ENCODE data around the gene PLEKHO2.
"Not testable (repeated sequence)": the region's sequence is repeated elsewhere in the genome, so short reads cannot be mapped to it uniquely, and the experiment has no call there.

The PLEKHO2 gene, protein sequence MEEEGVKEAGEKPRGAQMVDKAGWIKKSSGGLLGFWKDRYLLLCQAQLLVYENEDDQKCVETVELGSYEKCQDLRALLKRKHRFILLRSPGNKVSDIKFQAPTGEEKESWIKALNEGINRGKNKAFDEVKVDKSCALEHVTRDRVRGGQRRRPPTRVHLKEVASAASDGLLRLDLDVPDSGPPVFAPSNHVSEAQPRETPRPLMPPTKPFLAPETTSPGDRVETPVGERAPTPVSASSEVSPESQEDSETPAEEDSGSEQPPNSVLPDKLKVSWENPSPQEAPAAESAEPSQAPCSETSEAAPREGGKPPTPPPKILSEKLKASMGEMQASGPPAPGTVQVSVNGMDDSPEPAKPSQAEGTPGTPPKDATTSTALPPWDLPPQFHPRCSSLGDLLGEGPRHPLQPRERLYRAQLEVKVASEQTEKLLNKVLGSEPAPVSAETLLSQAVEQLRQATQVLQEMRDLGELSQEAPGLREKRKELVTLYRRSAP

DNA sequence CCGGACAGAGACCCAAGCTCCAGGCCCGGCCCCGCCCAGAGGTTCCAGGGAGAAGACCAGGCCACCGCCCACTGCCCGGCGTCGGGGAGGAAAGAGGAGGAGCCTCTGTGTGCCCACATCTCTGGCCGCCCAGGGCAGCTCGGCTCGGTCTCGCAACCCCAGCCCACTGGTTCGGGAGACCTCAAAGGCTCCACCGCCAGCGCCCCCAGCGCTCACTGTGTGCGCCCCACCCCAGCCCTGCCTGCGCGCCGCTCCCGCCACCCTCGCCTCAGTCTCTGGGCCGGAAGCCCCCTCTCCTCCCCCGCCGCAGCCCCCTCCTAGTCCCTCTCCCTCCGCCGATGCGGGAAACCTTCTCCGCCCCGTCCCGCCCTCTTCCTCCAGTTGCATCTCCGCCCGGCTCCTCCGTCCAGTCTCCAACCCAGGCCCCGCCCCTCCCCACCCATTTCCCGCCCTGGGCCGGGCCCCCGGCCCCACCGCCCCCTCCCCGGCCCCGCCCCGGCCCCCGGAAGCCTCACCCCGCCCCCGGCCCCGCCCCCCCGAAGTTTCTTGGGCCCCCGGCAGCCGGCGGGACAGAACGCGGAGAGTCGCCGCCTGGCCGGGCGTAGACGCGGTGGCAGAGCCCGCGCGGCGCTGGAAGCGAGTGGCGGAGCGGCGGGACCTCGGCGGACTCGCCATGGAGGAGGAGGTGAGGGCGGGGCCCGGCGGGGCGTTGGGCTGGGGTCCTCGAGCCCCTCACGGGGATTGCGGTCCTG, at the start of gene PLEKHO2:
Gene PLEKHO2, plus strand, starts transcription at position 572 of the 752 bp plus-strand sequence. Its CDS starts 102 bp downstream, at position 674.
- DNase-seq (ENCODE audit: low spot score), result peak; percentile 97

DNA sequence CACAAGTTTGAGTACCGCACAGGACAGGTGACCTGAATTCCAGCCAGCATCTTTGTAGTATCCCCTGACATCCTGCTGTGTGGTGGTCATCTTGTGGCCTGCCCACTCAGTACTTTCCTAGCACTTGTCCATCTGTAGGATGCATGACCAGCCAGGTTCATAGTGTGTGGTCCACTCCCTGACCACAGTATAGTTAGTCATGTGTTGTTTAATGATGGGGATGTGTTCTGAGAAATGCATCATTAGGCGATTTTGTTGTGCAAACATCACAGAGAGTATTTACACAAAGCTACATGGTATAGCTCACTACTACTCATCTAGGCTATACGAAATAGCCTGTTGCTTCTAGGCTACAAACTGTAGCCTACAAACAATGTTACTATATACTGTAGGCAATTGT, 49.4 kb upstream of the PLEKHO2 start:
- no peak for DNase-seq (ENCODE audit: low spot score)

DNA sequence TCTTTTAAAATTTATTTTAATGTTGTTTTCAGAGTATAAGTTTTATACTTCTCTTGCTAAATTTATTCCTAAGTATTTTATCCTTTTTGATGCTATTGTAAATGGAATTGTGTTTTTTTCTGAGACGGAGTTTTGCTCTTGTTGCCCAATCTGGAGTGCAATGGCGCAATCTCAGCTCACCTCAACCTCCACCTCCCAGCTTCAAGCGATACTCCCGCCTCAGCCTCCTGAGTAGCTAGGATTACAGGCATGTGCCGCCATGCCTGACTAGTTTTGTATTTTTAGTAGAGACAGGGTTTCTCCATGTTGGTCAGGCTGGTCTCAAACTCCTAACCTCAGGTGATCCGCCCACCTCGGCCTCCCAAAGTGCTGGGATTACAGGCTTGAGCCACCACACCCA, 46.4 kb upstream of the PLEKHO2 start:
- DNase-seq (ENCODE audit: low spot score), result not testable (repeated sequence)

DNA sequence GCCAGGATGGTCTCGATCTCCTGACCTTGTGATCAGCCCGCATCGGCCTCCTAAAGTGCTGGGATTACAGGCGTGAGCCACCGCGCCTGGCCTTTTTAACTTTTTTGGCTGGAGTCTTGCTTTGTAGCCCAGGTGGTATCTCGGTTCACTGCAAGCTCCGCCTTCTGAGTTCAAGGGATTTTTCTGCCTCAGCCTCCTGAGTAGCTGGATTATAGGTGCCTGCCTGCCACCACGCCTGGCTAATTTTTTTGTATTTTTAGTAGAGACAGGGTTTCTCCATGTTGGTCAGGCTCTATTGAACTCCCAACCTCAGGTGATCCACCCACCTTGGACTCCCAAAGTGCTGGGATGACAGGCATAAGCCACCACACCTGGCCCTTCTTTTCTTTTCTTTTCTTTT, 45.8 kb upstream of the PLEKHO2 start:
- not testable (repeated sequence) for DNase-seq (ENCODE audit: low spot score)

DNA sequence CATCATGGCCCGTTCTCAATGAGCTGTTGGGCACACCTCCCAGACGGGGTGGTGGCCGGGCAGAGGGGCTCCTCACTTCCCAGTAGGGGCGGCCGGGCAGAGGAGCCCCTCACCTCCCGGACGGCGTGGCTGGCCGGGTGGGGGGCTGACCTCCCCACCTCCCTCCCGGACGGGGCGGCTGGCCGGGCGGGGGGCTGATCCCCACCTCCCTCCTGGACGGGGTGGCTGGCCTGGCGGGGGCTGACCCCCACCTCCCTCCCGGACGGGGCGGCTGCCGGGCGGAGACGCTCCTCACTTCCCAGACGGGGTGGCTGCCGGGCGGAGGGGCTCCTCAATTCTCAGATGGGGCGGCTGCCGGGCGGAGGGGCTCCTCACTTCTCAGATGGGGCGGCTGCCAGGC, 42.8 kb upstream of the PLEKHO2 start:
- DNase-seq (ENCODE audit: low spot score), result not testable (repeated sequence)

DNA sequence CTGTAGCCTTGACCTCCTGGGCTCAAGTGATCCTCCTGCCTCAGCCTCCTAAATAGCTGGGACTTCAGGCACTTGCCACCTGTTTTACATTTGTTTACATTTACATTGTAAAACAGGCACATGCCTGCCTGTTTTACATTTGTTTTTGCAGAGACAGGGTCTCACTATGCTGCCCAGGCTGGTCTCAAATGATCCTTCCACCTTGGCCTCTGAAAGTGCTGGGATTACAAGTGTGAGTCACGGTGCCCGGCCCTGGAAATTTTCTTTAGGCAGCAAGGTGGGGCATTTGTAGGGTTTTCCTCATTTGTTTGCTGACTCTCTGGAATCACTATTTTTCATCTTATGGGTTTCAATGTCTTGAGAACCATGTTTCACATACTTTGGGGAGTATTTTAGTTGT, 41.2 kb upstream of the PLEKHO2 start:
- no peak for DNase-seq (ENCODE audit: low spot score)

DNA sequence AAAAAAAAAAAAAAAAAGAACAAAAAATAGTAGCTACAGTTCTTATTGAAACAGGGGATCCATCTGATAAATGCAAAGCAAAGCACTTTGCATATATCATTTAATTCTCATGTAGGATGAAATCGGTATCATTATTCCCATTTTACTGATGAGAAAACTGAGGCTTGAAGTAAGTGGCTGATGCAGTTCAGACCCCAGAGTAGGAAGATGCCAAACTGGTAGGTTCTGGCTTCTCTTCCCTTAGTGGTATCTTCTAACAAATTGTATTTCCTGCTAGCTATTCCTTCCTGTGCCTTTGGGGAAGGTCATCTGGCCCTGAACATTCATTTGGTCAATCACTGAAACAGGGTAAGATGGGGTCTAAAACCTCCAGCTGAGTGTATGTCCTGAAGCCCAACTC, 38.2 kb upstream of the PLEKHO2 start:
- DNase-seq (ENCODE audit: low spot score), result no peak

DNA sequence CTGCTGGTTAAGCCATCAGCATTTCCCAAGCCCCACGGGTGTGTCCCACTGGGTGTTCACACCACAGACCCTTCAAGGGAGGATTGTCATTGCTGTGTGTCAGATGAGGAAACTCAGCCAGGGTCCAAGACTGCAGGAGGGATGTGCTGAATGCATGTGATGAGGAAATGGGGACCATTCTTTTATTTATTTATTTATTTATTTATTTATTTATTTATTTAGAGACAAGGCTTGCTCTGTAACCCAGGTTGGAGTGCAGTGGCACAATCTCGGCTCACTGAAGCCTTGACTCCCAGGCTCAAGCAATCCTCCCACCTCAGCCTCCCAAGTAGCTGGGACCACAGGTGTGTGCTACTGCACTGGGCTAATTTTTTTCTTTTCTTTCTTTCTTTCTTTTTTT, 37.1 kb upstream of the PLEKHO2 start:
- DNase-seq (ENCODE audit: low spot score), result no peak

DNA sequence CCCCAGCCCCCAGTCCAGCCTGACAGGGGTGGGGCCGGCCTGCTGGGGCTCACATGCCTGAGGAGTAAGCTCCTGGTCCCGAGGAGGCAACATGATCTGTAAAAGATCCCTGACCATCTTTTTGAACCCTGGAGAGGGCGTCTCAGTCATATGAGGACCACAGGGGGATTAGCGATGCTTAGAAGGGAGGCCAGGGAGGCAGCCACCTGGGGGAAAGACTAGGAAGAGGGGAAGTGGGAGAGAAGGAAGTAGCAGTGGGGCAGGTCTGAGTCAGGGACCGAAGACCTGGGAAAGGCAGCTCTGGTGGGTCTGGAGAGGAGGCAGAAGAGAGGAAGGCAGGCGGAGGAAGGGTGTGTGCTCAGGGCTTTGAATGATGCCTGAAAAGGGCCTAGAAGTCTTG, 35.2 kb upstream of the PLEKHO2 start:
- no peak for DNase-seq (ENCODE audit: low spot score)

DNA sequence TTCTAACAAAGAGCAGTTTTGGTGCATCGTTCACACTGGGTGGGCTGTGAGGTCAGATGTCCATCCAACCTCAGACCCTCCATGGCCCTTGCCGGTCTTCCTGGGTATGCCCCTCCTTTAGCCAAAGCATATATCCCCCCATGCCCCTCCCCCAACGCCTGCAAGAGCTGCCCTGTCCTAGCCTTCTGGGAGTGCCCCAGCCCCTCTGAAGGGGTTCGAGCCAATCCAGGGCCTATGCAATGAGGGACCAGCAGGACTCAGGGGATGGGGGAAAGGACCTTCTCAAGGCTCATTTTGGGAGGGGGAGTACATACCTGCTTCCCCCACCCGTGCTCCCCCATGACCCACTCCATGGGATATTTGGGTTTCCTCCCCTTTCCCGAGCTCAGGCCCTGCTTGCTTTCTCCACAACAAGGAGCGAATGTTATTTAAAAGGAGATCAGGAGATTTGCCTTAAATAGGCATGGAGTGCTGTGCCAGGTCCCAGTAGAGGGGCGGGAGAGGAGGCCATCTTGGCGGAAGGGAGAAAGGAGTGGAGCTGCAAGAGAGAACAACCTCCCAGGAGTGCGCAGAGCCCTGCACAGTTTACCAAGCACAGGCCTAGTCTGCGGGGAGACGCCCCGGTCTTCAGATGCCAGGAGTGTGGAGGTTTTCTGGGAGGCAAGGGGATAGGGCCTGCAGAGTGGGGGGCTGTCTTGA, 34.5 kb upstream of the PLEKHO2 start:
- no peak for DNase-seq (ENCODE audit: low spot score)

DNA sequence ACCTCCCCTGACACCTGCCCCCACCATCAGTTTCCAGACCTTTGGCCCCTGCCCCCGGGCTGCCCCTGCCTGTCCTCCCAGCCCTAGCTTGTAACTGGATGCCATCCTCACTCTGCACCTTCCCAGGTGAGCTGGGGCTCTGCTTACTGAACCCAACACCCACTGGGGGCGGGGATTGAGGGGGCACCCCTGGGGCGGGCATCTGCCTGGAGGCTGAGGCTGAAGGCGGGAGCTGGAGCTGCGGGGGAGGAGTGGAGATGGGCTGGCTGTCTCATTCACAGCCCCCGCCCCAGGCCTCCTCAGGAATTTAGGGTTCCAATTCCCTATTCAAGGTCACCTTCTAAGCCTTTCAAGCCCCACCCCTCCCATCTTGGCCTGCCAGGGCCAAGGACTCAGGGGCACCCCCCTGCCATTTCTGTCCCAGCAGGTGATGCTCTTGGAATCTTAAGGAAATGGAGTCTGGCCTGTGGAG, 33.9 kb upstream of the PLEKHO2 start:
- no peak for DNase-seq (ENCODE audit: low spot score)

DNA sequence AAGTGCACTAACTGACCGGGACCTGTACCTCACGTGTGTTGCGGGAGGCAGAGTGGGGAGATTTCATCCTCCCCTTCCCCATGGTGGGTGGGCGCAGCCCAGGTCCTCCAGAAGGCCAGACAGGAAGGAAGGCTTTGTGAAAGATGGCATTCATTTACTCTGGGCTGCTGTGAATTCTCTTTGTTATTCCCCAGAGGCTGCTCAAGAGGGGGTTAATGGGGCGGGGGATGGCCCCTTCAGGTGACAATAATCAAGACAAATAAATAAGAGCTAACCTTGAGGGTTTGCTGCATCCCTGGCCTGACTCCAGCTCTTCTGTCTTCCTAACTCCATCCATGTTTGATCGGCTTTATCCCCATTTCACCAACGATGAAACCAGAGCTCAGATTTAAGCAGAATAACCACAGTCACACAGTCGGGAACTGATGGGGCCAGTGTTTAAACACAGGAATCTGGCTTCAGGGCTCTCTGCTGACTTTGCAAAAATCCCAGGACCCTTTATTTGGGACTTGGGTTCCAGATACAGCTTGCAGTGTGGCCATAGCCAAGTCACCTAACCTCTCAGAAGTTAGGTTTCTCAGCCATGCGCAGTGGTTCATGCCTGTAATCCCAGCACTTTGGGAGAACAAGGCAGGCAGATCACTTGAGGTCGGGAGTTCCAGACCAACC, 32.8 kb upstream of the PLEKHO2 start:
- no peak for DNase-seq (ENCODE audit: low spot score)

DNA sequence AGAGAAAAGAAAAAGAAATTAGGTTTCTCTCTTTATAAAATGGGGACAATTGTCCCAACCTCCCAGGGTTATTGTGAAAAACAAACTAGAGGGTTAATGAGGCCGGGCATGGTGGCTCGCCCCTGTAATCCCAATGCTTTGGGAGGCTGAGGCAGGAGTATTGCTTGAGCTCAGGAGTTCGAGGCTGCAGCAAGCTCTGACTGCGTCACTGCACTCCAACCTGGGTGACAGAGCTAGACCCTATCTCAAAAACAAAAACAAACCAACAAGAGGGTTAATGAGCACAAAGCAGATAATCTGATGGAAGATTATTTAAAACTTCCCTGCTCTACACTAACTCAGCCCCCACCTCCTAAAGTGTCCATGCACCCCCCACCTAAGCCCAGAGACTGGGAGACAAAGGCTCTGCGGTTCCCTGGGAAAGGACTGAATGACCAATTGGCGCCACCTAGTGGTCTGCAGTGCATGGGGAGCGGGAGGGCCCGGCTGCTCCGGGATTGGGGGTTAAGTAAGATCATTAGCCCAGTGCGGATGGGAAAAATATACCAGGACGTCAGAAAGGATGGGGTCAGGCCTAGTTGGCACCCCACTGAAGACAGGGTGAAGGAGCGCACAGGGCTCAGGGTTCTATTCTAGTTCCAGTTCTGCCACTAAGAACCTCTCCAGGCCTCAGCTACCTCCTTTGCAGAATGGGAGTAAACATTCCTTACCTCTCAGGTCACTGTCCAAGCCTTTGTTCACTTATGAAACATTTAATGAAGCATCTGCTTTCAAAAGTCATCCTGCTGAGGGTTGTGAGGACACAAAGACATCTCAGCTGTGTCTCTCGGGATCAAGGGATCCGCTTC, 31.8 kb upstream of the PLEKHO2 start:
- peak; percentile 85 for DNase-seq (ENCODE audit: low spot score)

DNA sequence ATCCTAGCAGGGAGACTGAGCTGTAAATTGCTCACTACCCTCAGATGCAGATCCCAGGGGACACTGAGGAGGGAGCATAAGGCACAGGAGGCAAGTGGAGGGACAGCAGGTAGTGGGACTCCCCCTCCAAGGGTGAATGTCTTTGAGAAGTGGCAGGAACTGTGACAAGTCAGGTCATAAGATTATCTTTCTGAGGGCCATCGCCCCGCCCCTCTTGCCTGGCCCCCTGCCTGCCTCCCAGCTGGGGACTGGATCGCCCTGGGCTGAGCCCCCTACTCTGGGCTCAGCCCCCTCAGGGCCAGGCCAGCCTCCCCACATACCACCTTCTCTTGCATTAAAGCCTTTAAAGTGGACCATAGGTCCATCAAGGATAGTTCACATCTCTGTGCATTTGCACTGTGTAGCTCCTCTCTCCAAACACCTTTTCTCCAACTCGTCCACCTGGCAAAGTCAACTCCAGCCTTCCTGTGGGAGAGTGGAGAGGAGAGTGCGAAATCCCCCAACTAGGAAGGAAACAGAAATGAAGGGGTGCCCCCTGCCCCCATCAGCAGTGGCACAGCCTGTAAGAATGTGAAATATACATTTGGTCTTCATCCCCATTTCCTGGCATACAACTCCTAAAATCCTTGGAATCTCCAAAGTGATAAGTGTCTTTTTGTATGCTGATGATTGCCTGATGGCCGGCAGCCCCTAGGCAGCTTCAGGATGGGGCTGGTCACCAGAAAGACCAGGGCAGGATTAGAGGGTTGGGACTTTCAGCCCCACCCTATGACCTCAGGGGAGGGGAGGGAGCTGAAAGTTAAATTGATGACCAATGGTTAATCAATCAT, 31.0 kb upstream of the PLEKHO2 start:
- DNase-seq (ENCODE audit: low spot score), result no peak

DNA sequence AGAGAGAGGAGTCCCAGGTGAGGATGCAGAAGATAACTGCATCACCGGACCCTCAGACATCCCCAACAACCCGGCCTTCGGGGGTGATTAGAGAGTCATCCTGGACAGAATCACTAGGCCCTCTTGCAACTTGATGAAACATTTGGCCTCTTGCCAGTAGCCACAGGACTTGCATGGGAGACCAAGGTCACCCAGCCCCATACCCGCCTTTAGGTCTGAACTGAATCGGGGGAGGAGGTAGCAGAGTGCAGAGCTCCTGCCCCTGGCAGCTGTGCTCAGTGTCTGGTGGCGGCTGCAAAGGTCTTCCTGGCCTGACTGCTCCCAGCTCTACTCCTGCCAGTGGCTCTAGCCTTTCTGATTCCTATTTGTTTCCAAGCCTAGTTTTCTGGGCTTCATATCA, 28.6 kb upstream of the PLEKHO2 start:
- no peak for DNase-seq (ENCODE audit: low spot score)

DNA sequence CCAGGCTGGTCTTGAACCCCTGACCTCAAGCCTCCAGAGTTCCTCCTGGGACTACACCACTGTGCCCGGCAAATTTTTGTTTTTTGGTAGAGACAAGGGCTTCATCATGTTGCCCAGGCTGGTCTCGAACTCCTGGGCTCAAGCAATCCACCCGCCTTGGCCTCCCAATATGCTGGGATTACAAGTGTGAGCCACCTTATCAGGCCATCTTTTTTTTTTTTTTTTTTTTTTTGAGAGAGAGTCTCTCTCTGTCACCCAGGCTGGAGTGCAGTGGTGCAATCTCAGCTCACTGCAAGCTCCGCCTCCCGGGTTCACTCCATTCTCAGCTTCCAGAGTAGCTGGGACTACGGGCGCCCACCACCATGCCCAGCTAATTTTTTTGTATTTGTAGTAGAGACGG, 27.4 kb upstream of the PLEKHO2 start:
- not testable (repeated sequence) for DNase-seq (ENCODE audit: low spot score)

DNA sequence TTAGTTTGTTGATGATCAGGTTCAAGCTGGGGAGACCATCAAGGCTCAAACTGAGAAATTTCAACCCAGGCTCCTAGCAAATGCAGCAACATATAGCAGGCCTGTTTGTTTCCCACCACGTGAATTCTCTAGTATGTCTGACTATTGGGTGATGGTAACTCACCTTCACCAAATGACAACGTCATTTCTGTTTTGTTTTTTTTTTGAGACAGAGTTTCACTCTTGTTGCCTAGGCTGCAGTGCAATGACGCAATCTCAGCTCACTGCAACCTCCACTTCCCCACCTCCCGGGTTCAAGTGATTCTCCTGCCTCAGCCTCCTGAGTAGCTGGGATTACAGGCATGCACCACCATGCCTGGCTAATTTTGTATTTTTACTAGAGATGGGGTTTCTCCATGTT, 26.8 kb upstream of the PLEKHO2 start:
- not testable (repeated sequence) for DNase-seq (ENCODE audit: low spot score)

DNA sequence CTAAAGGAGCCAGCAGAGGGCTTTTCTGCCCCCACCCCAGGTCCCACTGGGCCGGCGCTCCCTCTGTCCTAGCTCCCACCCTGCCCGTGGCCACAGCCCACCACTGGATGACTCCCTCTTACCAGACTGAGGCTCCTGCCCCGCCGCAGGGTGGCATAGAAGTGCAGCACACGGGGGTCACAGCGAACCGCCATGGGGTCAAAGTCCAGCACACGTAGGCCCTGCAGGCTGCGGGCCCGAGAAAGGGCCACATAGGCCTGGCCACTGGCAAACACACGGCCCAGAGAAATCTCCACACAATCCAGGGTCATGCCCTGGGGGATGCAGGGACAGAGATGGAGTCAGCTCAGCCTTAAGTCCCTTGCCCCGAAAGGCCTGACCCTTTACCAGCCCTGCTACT, 25.3 kb upstream of the PLEKHO2 start:
- no peak for DNase-seq (ENCODE audit: low spot score)

DNA sequence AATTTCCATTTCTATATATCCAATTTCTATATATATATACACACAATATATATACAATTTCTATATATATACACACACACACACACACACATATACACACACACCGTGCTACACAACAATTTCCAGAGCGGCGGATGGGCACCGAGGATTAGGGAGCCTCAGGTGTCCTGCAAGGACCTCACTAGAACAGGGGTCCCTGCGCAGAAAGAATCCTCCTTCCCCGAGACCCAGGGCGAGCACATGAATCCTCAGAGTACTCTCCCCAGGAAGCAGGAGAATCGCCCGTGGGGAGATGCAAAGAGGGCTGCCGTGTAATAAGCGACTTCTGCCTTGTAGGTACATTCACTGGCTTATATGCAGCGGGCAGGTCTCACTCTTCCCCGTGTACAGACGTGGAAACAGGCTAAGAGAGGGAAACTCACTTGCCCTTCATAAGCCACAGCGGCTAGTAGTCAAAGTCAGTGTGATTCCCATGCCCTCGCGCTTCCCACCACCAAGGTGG, 16.7 kb upstream of the PLEKHO2 start:
- DNase-seq (ENCODE audit: low spot score), result peak; percentile 15

All from Ammon's horn (tissue), 1 donor.